ENCODE measurements around the gene RMC1. TPM values are rescaled to one million over a fixed set of nuclear protein-coding genes. Genes with fewer than 3 reads are reported as not detected.
"Not testable (repeated sequence)": the region's sequence is repeated elsewhere in the genome, so short reads cannot be mapped to it uniquely, and the experiment has no call there.

Gene RMC1
- total RNA-seq, 1 experiment from 2014 or later, result 39.8 TPM

GRCh38 chr18:23484561-23485182 is 18.6 kb upstream of the RMC1 start:
- H3K27ac ChIP-seq (ENCODE audit: low read depth, low read length, poor library complexity, severe bottlenecking), result no peak overlapping the region
- DNase-seq (ENCODE audit: low spot score), result no peak
- no peak for TF ChIP-seq EZH2 (IDR thresholded peaks at IDR 0.05; ENCODE audit: borderline replicate concordance, low read depth, low read length, poor library complexity, severe bottlenecking)
- TF ChIP-seq CTCF (conservative IDR thresholded peaks at IDR 0.05; ENCODE audit: low read depth, low read length), result no peak
- no peak overlapping the region for H3K4me3 ChIP-seq (ENCODE audit: low read depth, low read length, poor library complexity, severe bottlenecking)
- ChIA-PET POLR2A (ENCODE audit: low non-redundant PET) (interaction anchor here (0.6 kb wide), 1 partner anchor 224 kb away, joined by 8 read pairs; no protein-coding TSS in a partner anchor), CTCF (no interaction called here)
- H3K4me1 ChIP-seq (ENCODE audit: insufficient read depth, low read length, poor library complexity, severe bottlenecking), result no peaks in the 10 kb centered on the region
- H3K36me3 ChIP-seq (ENCODE audit: insufficient read depth, low read length, poor library complexity, severe bottlenecking), result peaks cover 20% of the 10 kb centered on the region
- no TSS peak for BruUV-seq (replicated peaks)
- intact Hi-C loops (cut with micrococcal nuclease; ENCODE audit: unreplicated experiment), result no loop called here
- no peaks in the 10 kb centered on the region for H3K9me3 ChIP-seq (ENCODE audit: low read depth, low read length, poor library complexity, severe bottlenecking)
- H3K27me3 ChIP-seq (replicated peaks; ENCODE audit: insufficient read depth, low read depth, low read length, poor library complexity), result no peaks in the 10 kb centered on the region

- no peak for TF ChIP-seq CTCF (conservative IDR thresholded peaks at IDR 0.05; ENCODE audit: low read depth, low read length)
- no peak for TF ChIP-seq EZH2 (IDR thresholded peaks at IDR 0.05; ENCODE audit: borderline replicate concordance, low read depth, low read length, poor library complexity, severe bottlenecking)
- Histone ChIP-seq H3K4me3 (ENCODE audit: low read depth, low read length, poor library complexity, severe bottlenecking) (no peak overlapping the region), H3K9me3 (ENCODE audit: low read depth, low read length, poor library complexity, severe bottlenecking) (no peaks in the 10 kb centered on the region), H3K27me3 (replicated peaks; ENCODE audit: insufficient read depth, low read depth, low read length, poor library complexity) (no peaks in the 10 kb centered on the region), H3K4me1 (ENCODE audit: insufficient read depth, low read length, poor library complexity, severe bottlenecking) (no peaks in the 10 kb centered on the region), H3K36me3 (ENCODE audit: insufficient read depth, low read length, poor library complexity, severe bottlenecking) (peaks cover 13% of the 10 kb centered on the region), H3K27ac (ENCODE audit: low read depth, low read length, poor library complexity, severe bottlenecking) (no peak overlapping the region)
- intact Hi-C loops (cut with micrococcal nuclease; ENCODE audit: unreplicated experiment), result no loop called here
- no TSS peak for BruUV-seq (replicated peaks)
- no peak for DNase-seq (ENCODE audit: low spot score)
- POLR2A ChIA-PET (ENCODE audit: low non-redundant PET), result no interaction called here
- CTCF ChIA-PET, result no interaction called here
These were observed 17.9 kb upstream of the RMC1 start for GRCh38 chr18:23485386-23485785.

- H3K27ac ChIP-seq (ENCODE audit: low read depth, low read length, poor library complexity, severe bottlenecking), result no peak overlapping the region
- no peaks in the 10 kb centered on the region for H3K4me1 ChIP-seq (ENCODE audit: insufficient read depth, low read length, poor library complexity, severe bottlenecking)
- H3K36me3 ChIP-seq (ENCODE audit: insufficient read depth, low read length, poor library complexity, severe bottlenecking), result no peaks in the 10 kb centered on the region
- no peak for TF ChIP-seq CTCF (conservative IDR thresholded peaks at IDR 0.05; ENCODE audit: low read depth, low read length)
- no peak for TF ChIP-seq EZH2 (IDR thresholded peaks at IDR 0.05; ENCODE audit: borderline replicate concordance, low read depth, low read length, poor library complexity, severe bottlenecking)
- DNase-seq (ENCODE audit: low spot score), result no peak
- no peak overlapping the region for H3K4me3 ChIP-seq (ENCODE audit: low read depth, low read length, poor library complexity, severe bottlenecking)
- CTCF ChIA-PET, result interaction anchor here (0.7 kb wide), 1 partner anchor 11 kb away, joined by 3 read pairs; no protein-coding TSS in a partner anchor
- no TSS peak for BruUV-seq (replicated peaks)
- POLR2A ChIA-PET (ENCODE audit: low non-redundant PET), result no interaction called here
- H3K9me3 ChIP-seq (ENCODE audit: low read depth, low read length, poor library complexity, severe bottlenecking), result peaks cover 5% of the 10 kb centered on the region
- H3K27me3 ChIP-seq (replicated peaks; ENCODE audit: insufficient read depth, low read depth, low read length, poor library complexity), result no peaks in the 10 kb centered on the region
- intact Hi-C loops (cut with micrococcal nuclease; ENCODE audit: unreplicated experiment), result no loop called here
These were observed 15.4 kb upstream of the RMC1 start for GRCh38 chr18:23487738-23488570.

- H3K27ac ChIP-seq (ENCODE audit: low read depth, low read length, poor library complexity, severe bottlenecking); BruUV-seq (replicated peaks); H3K36me3 ChIP-seq (ENCODE audit: insufficient read depth, low read length, poor library complexity, severe bottlenecking); H3K4me1 ChIP-seq (ENCODE audit: insufficient read depth, low read length, poor library complexity, severe bottlenecking); POLR2A ChIA-PET (ENCODE audit: low non-redundant PET); H3K27me3 ChIP-seq (replicated peaks; ENCODE audit: insufficient read depth, low read depth, low read length, poor library complexity); DNase-seq (ENCODE audit: low spot score); H3K4me3 ChIP-seq (ENCODE audit: low read depth, low read length, poor library complexity, severe bottlenecking); H3K9me3 ChIP-seq (ENCODE audit: low read depth, low read length, poor library complexity, severe bottlenecking); intact Hi-C loops (cut with micrococcal nuclease; ENCODE audit: unreplicated experiment): not testable (repeated sequence)
- CTCF ChIA-PET, result interaction anchor here (1.4 kb wide), 1 partner anchor 9 kb away, joined by 3 read pairs; no protein-coding TSS in a partner anchor
These were observed 13.7 kb upstream of the RMC1 start for GRCh38 chr18:23489586-23489985.
